LNCAP (cell line): Measurements from ENCODE around the gene LIF.

Experiments
- CTCF ChIP-seq: fragments of 450-650 bp; IDR thresholded peaks from 2 replicates; pipeline ENCODE4 v1.5.1; 2017; ENCODE audit warnings: mild to moderate bottlenecking

The LIF gene

GRCh38 chr22:30210235-30210909, 36.2 kb downstream of the LIF start:
- no peak for TF ChIP-seq CTCF

- no peak for TF ChIP-seq CTCF
These were observed 36.9 kb downstream of the LIF start for GRCh38 chr22:30209642-30210041.

GRCh38 chr22:30208631-30209603, 37.6 kb downstream of the LIF start:
- TF ChIP-seq CTCF: no peak

GRCh38 chr22:30206944-30207343, 39.6 kb downstream of the LIF start:
- TF ChIP-seq CTCF: no peak

- TF ChIP-seq CTCF: no peak
These were observed 41.1 kb downstream of the LIF start for GRCh38 chr22:30205281-30206115.

- no peak for TF ChIP-seq CTCF
These were observed 41.8 kb downstream of the LIF start for GRCh38 chr22:30204742-30205111.

GRCh38 chr22:30204015-30204741, 42.4 kb downstream of the LIF start:
- TF ChIP-seq CTCF: no peak
